Measurements from ENCODE around the gene LMNA.

LMNA gene

GRCh38 chr1:156143765-156144489 lies 29.4 kb downstream of the LMNA start:
- DNase-seq (ENCODE audit: low read depth): peak; percentile 33

GRCh38 chr1:156144742-156145141 lies 30.2 kb downstream of the LMNA start:
- DNase-seq (ENCODE audit: low read depth): peak; percentile 40

- no peak for DNase-seq (ENCODE audit: low read depth)
Observed at GRCh38 chr1:156145650-156146019, 31.1 kb downstream of the LMNA start.

- peak; percentile 97 for DNase-seq (ENCODE audit: low read depth)
Observed at GRCh38 chr1:156146020-156146768, 31.7 kb downstream of the LMNA start.

- peak; percentile 60 for DNase-seq (ENCODE audit: low read depth)
Observed at GRCh38 chr1:156146769-156147405, 32.4 kb downstream of the LMNA start.

- peak; percentile 14 for DNase-seq (ENCODE audit: low read depth)
Observed at GRCh38 chr1:156148216-156148615, 33.7 kb downstream of the LMNA start.

GRCh38 chr1:156149374-156150332 lies 35.1 kb downstream of the LMNA start:
- no peak for DNase-seq (ENCODE audit: low read depth)

- no peak for DNase-seq (ENCODE audit: low read depth)
Observed at GRCh38 chr1:156150333-156151011, 36.0 kb downstream of the LMNA start.

GRCh38 chr1:156151093-156151688 lies 36.7 kb downstream of the LMNA start:
- DNase-seq (ENCODE audit: low read depth): peak; percentile 82

GRCh38 chr1:156152628-156153027 lies 38.1 kb downstream of the LMNA start:
- DNase-seq (ENCODE audit: low read depth): no peak

- no peak for DNase-seq (ENCODE audit: low read depth)
Observed at GRCh38 chr1:156153362-156153761, 38.9 kb downstream of the LMNA start, which contains the start of gene SEMA4A. SEMA4A (plus strand) TSS chr1:156153585; CDS start chr1:156154579, 994 bp downstream.

GRCh38 chr1:156154317-156154749 lies 39.8 kb downstream of the LMNA start:
- DNase-seq (ENCODE audit: low read depth): no peak

- DNase-seq (ENCODE audit: low read depth): no peak
Observed at GRCh38 chr1:156155756-156156510, 41.4 kb downstream of the LMNA start.

- no peak for DNase-seq (ENCODE audit: low read depth)
Observed at GRCh38 chr1:156157506-156157905, 43.0 kb downstream of the LMNA start.

- DNase-seq (ENCODE audit: low read depth): no peak
Observed at GRCh38 chr1:156157966-156158365, 43.5 kb downstream of the LMNA start.

- DNase-seq (ENCODE audit: low read depth): no peak
Observed at GRCh38 chr1:156160000-156160742, 45.7 kb downstream of the LMNA start.

GRCh38 chr1:156160743-156161171 lies 46.2 kb downstream of the LMNA start:
- peak; percentile 64 for DNase-seq (ENCODE audit: low read depth)

- no peak for DNase-seq (ENCODE audit: low read depth)
Observed at GRCh38 chr1:156162430-156163037, 48.0 kb downstream of the LMNA start.

GRCh38 chr1:156163712-156164111 lies 49.2 kb downstream of the LMNA start:
- DNase-seq (ENCODE audit: low read depth): no peak

All from fibroblast of gingiva (primary cell).